ENCODE measurements around the gene TESK2.

TESK2 gene

GRCh38 chr1:45383191-45383590 lies 107.8 kb downstream of the TESK2 start (continued):
- no peak for TF ChIP-seq CREB5 (CRISPR knock-in tag; IDR thresholded peaks at IDR 0.05; ENCODE audit: low read depth)
- TF ChIP-seq ZC3H10 (CRISPR knock-in tag; IDR thresholded peaks at IDR 0.05) = no peak
- TF ChIP-seq ZFP30 (CRISPR knock-in tag; IDR thresholded peaks at IDR 0.05) = no peak

GRCh38 chr1:45381243-45381642 lies 109.7 kb downstream of the TESK2 start:
- ATAC-seq = no peak

More at GRCh38 chr1:45381243-45381642, 109.7 kb downstream of the TESK2 start:
- no peak for TF ChIP-seq PPARA (CRISPR knock-in tag; IDR thresholded peaks at IDR 0.05; ENCODE audit: borderline replicate concordance)
- TF ChIP-seq ZNF8 (CRISPR knock-in tag; IDR thresholded peaks at IDR 0.05) = no peak
- TF ChIP-seq RARB (CRISPR knock-in tag; IDR thresholded peaks at IDR 0.05) = no peak
- no peak for TF ChIP-seq CSRNP3 (CRISPR knock-in tag; IDR thresholded peaks at IDR 0.05)
- no peak for TF ChIP-seq ESRRG (CRISPR knock-in tag; IDR thresholded peaks at IDR 0.05)
- TF ChIP-seq CREB5 (CRISPR knock-in tag; IDR thresholded peaks at IDR 0.05; ENCODE audit: low read depth) = no peak
- no peak for TF ChIP-seq TSHZ2 (CRISPR knock-in tag; IDR thresholded peaks at IDR 0.05)
- no peak for TF ChIP-seq SNAI2 (CRISPR knock-in tag; IDR thresholded peaks at IDR 0.05)
- TF ChIP-seq ZFP30 (CRISPR knock-in tag; IDR thresholded peaks at IDR 0.05) = no peak
- no peak for TF ChIP-seq CSDC2 (CRISPR knock-in tag; IDR thresholded peaks at IDR 0.05)
- TF ChIP-seq PATZ1 (CRISPR knock-in tag; IDR thresholded peaks at IDR 0.05; ENCODE audit: borderline replicate concordance) = no peak
- TF ChIP-seq ARNTL (CRISPR knock-in tag; IDR thresholded peaks at IDR 0.05; ENCODE audit: borderline replicate concordance, low read depth) = no peak
- no peak for TF ChIP-seq TCF4 (CRISPR knock-in tag; IDR thresholded peaks at IDR 0.05; ENCODE audit: borderline replicate concordance)
- TF ChIP-seq ZNF565 (CRISPR knock-in tag; conservative IDR thresholded peaks at IDR 0.05; ENCODE audit: low read depth) = no peak
- TF ChIP-seq ZC3H10 (CRISPR knock-in tag; IDR thresholded peaks at IDR 0.05) = no peak
- no peak for TF ChIP-seq POU6F1 (CRISPR knock-in tag; IDR thresholded peaks at IDR 0.05; ENCODE audit: borderline replicate concordance, low read depth)
